Liver (tissue), 9 donors: Measurements from ENCODE around the gene GNB1L. TPM values are rescaled to one million over a fixed set of nuclear protein-coding genes. Genes with fewer than 3 reads are reported as not detected.
A peak's percentile ranks its signal among the peaks of the same experiment; 100 is the strongest.

Source experiments
- DNase-seq: peaks from one replicate; pipeline ENCODE4 v3.0.0-alpha.2; 2017; ENCODE audit warnings: low spot score
- H3K27ac ChIP-seq, 2 donors: one replicate each; pipeline ENCODE4 v1.7.0; 2013; ENCODE audit warnings: inconsistent platforms in 2 of 2, low read length in 2 of 2, control low read depth in 1 of 2, low read depth in 1 of 2, mild to moderate bottlenecking in 1 of 2
- H3K27me3 ChIP-seq, 4 donors: one replicate each; pipeline versions ENCODE4 v1.6.1 to v1.7.0; 2013; ENCODE audit warnings: low read length in 3 of 4, inconsistent platforms in 1 of 4, mild to moderate bottlenecking in 1 of 4, moderate library complexity in 1 of 4; ENCODE audit not compliant: control insufficient read depth in 4 of 4, insufficient read depth in 4 of 4
- H3K36me3 ChIP-seq, 4 donors: one replicate each; pipeline versions ENCODE4 v1.6.1 to v1.7.0; 2013; ENCODE audit warnings: low read length in 3 of 4, mild to moderate bottlenecking in 3 of 4, low read depth in 1 of 4, moderate library complexity in 1 of 4; ENCODE audit not compliant: control insufficient read depth in 4 of 4, insufficient read depth in 3 of 4
- H3K4me1 ChIP-seq, 4 donors: one replicate each; pipeline versions ENCODE4 v1.6.1 to v1.7.0; 2013; ENCODE audit warnings: low read length in 3 of 4, mild to moderate bottlenecking in 3 of 4, moderate library complexity in 1 of 4; ENCODE audit not compliant: control insufficient read depth in 4 of 4, insufficient read depth in 4 of 4
- H3K4me3 ChIP-seq, 3 donors: one replicate each; pipeline versions ENCODE4 v1.6.1 to v1.7.0; 2013; ENCODE audit warnings: low read length in 3 of 3, control low read depth in 1 of 3, low read depth in 1 of 3, mild to moderate bottlenecking in 1 of 3
- H3K9ac ChIP-seq, 2 donors: one replicate each; pipeline ENCODE4 v1.7.0; 2013; ENCODE audit warnings: low read length in 2 of 2, mild to moderate bottlenecking in 2 of 2, moderate library complexity in 2 of 2, control low read depth in 1 of 2, low read depth in 1 of 2
- H3K9me3 ChIP-seq, 4 donors: one replicate each; pipeline versions ENCODE4 v1.6.1 to v1.7.0; 2013; ENCODE audit warnings: low read length in 3 of 4; ENCODE audit not compliant: control insufficient read depth in 4 of 4
- ATF3 ChIP-seq: IDR thresholded peaks from 2 replicates; pipeline ENCODE4 v1.6.1; 2016; ENCODE audit warnings: antibody characterized with exemption
- CTCF ChIP-seq: fragments of 150-350 bp; IDR thresholded peaks from 2 replicates; pipeline ENCODE4 v1.5.1; 2017; ENCODE audit warnings: improper control_type of control experiment, low read depth, low read length; ENCODE audit not compliant: missing input control
- EGR1 ChIP-seq, 2 donors: IDR thresholded peaks; 2 replicates each; pipeline ENCODE4 v1.6.1; 2016 to 2018; ENCODE audit warnings: antibody characterized with exemption in 2 of 2, low read depth in 2 of 2
- FOXA1 ChIP-seq: IDR thresholded peaks from 2 replicates; pipeline ENCODE4 v1.6.1; 2016; ENCODE audit warnings: antibody characterized with exemption
- FOXA2 ChIP-seq: IDR thresholded peaks from 2 replicates; pipeline ENCODE4 v1.6.1; 2016; ENCODE audit warnings: antibody characterized with exemption
- HNF4A ChIP-seq, 2 donors: conservative IDR thresholded peaks; 2 replicates each; pipeline ENCODE4 v1.6.1; 2016; ENCODE audit warnings: antibody characterized with exemption in 2 of 2, mild to moderate bottlenecking in 2 of 2
- HNF4G ChIP-seq: IDR thresholded peaks from 2 replicates; pipeline ENCODE4 v1.6.1; 2016; ENCODE audit warnings: antibody characterized with exemption
- JUND ChIP-seq, 2 donors: IDR thresholded peaks; 2 replicates each; pipeline ENCODE4 v1.6.1; 2016; ENCODE audit warnings: antibody characterized with exemption in 2 of 2
- MAX ChIP-seq: IDR thresholded peaks from 2 replicates; pipeline ENCODE4 v1.6.1; 2016; ENCODE audit warnings: antibody characterized with exemption
- SP1 ChIP-seq: IDR thresholded peaks from 2 replicates; pipeline ENCODE4 v1.6.1; 2018; ENCODE audit warnings: antibody characterized with exemption, mild to moderate bottlenecking
- TAF1 ChIP-seq: conservative IDR thresholded peaks from 2 replicates; pipeline ENCODE4 v1.6.1; 2016; ENCODE audit warnings: antibody characterized with exemption, mild to moderate bottlenecking
- ZBTB33 ChIP-seq: IDR thresholded peaks from 2 replicates; pipeline ENCODE4 v1.6.1; 2016; ENCODE audit warnings: antibody characterized with exemption
- WGBS: extraction: QIAGEN DNeasy Blood & Tissue Kit; methylation state at CpG from one replicate; pipeline ENCODE4 v1.1.7; 2013; 5-methylcytosine and 5-hydroxymethylcytosine counted together
- polyA plus RNA-seq, 2 donors: library from polyadenylated mRNA; stranded (reverse) in 1 of 2; unstranded in 1 of 2; fragments of 200-250 nt in 1 of 2; fragments of >200 nt in 1 of 2; fragmentation: Nextera tagmentation in 1 of 2; extraction: Ambion mirVana in 1 of 2; gene quantifications; one replicate each; pipeline versions ENCODE4 v1.2.1 to v1.2.3, GENCODE V29; 2013 to 2015
- total RNA-seq, 2 donors: library from RNA; depleted of rRNA; stranded (reverse); fragments of >200 nt; gene quantifications; one replicate each; pipeline ENCODE4 v1.2.3, GENCODE V29; 2014
- donor health status: healthy.
- donor health status: healthy.
- donor health status: healthy.
- donor health status: healthy.
- donor health status: healthy.

Gene GNB1L
- total and polyA plus RNA-seq, 4 donors = 1.5 to 3.6 (median 1.9) TPM

GRCh38 chr22:19760951-19761724, 93.5 kb downstream of the GNB1L start:
- H3K27ac ChIP-seq = no peak overlapping the region
- no peak overlapping the region for H3K9ac ChIP-seq
- H3K4me1 ChIP-seq = peaks cover 10 to 33% (median 14%) of the 10 kb centered on the region in 4 donors
- peak overlapping the region in 1 of 3 donors; percentile 48 for H3K4me3 ChIP-seq
- 10% methylated on average over 117 of the region's 117 CpGs for WGBS
- TF ChIP-seq EGR1 (IDR thresholded peaks at IDR 0.05; ENCODE audit: low read depth in 2 of 2) (no peak), CTCF (no peak), FOXA2 (no peak), SP1 (no peak), ZBTB33 (no peak), HNF4G (no peak), ATF3 (no peak), MAX (no peak), FOXA1 (no peak), JUND (IDR thresholded peaks at IDR 0.05) (no peak), HNF4A (conservative IDR thresholded peaks at IDR 0.05) (no peak)
- no peaks in the 10 kb centered on the region for H3K9me3 ChIP-seq
- H3K36me3 ChIP-seq = no peaks in the 10 kb centered on the region
- no peak for DNase-seq
- peaks cover 1 to 15% (median 6%) of the 10 kb centered on the region in 4 donors for H3K27me3 ChIP-seq

GRCh38 chr22:19760058-19760950, 94.4 kb downstream of the GNB1L start, which contains the start of gene TBX1:
Gene TBX1 (plus strand): TSS chr22:19760778. CDS start chr22:19760844, 66 bp downstream.
- Histone ChIP-seq H3K9me3 (no peaks in the 10 kb centered on the region), H3K36me3 (no peaks in the 10 kb centered on the region), H3K9ac (no peak within 1 kb of the TSS), H3K27ac (no peak within 1 kb of the TSS), H3K4me3 (peak within 1 kb of the TSS in 1 of 3 donors; percentile 48), H3K4me1 (peaks cover 8 to 31% (median 13%) of the 10 kb centered on the region in 4 donors), H3K27me3 (peaks cover 3 to 15% (median 7%) of the 10 kb centered on the region in 4 donors)
- 5% methylated on average over 72 of the region's 79 CpGs for WGBS
- no peak for TF ChIP-seq TAF1
- no peak for DNase-seq
